ENCODE measurements around the gene LMAN1L. TPM values are rescaled to one million over a fixed set of nuclear protein-coding genes. Genes with fewer than 3 reads are reported as not detected.

Gene LMAN1L
- total RNA-seq, 2 experiments from 2014 or later, result 0.36 to 0.37 TPM

DNA sequence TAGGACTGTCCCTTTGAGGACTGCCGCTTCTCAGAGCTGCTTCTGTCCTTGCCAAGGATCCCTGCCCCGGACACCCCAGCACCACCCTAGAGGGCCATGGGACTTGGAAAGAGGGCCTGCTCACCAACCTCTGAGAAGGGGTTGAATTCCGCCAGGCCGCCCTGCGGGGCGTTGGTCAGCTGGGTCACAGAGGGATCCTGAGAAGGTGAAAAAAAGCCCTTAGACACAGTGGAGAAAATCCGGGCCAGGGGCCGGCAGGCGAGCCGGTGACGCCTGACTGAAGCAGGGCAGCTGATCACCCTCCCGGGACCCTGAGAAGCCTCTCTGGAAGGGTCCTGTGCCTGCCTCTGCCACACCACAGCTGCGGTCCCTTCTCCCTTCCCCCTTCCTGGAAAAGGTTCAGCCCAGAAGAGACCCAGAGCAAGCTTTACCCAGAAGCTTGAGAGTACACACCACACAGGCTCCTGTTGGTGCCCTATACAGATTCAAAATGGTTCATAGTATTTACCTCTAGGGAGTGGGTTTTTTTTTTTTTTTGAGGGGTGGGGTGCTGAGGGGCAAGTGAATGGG lies 41.9 kb downstream of the LMAN1L start:
- Mint-ChIP-seq H3K4me3 (no peak overlapping the region), H3K27ac (no peak overlapping the region), H3K4me1 (peaks cover 30% of the 10 kb centered on the region), H3K27me3 (no peaks in the 10 kb centered on the region), H3K36me3 (peaks cover 22% of the 10 kb centered on the region), H3K9me3 (no peaks in the 10 kb centered on the region)
- POLR2A ChIA-PET, result no interaction called here
- ATAC-seq (ENCODE audit: low read depth) (no peak), DNase-seq (no peak)

DNA sequence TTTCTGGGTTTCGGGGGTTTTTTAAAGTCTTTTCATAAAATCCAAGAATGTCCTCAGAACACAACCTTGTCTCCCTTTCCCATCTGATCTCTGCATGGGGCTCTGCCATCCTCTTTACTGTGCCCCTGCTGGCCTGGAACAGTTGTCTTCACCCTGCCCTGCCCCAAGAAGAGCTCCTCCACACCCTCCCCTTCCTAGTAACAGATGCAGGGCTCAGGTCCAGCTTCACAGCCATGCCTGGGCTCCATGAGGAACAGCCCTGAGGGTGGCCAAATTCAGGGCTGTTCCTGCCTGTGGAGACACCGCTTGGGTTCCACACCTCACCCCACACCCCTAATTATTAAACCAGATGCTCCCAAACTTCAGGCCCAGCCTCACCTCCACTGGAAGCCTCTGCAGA lies 43.2 kb downstream of the LMAN1L start:
- Mint-ChIP-seq H3K27me3 (no peaks in the 10 kb centered on the region), H3K9me3 (no peaks in the 10 kb centered on the region), H3K4me1 (peaks cover 34% of the 10 kb centered on the region), H3K4me3 (no peak overlapping the region), H3K36me3 (peaks cover 17% of the 10 kb centered on the region), H3K27ac (no peak overlapping the region)
- POLR2A ChIA-PET, result interaction anchor here (0.7 to 1.6 kb wide), 2 partner anchors 14 to 93 kb away, joined by 4 to 9 read pairs; no protein-coding TSS in a partner anchor
- ATAC-seq (ENCODE audit: low read depth) (no peak), DNase-seq (no peak)

GRCh38 chr15:74856537-74856936 lies 43.9 kb downstream of the LMAN1L start:
- Mint-ChIP-seq H3K4me1 (peaks cover 34% of the 10 kb centered on the region), H3K4me3 (no peak overlapping the region), H3K27me3 (no peaks in the 10 kb centered on the region), H3K9me3 (no peaks in the 10 kb centered on the region), H3K27ac (no peak overlapping the region), H3K36me3 (peaks cover 13% of the 10 kb centered on the region)
- ATAC-seq (ENCODE audit: low read depth) (no peak), DNase-seq (no peak)
- POLR2A ChIA-PET, result interaction anchor here (0.6 to 1.6 kb wide), 4 partner anchors 14 to 93 kb away, joined by 3 to 9 read pairs (median 4); partner anchors contain the start of gene COX5A

DNA sequence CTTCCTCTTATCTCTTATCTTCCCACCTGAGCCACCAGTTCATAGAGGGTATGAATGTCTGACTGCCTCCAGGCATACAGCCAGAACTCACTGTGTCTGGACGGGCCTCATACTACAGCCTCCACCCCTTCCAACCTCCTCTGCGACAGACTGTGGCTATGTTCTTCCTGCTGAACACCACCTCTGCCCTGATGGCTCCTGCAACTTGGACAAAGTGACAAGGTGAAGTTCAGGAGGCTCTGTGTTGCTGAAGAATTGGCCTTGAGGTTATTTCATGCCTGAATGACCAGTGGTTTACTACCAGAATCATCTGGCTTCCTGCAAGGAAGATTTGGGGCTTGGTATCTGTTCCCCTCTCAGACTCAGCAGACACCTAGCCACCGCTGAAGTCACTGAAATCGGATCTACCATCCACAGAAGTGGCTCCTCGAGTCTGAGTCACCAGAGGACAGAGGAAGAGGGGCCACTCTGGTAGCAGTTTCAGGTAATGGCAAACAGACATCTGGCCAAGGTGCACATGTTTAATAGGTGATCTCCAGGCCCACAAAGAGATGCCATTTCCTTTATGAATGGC lies 44.5 kb downstream of the LMAN1L start:
- H3K9me3 Mint-ChIP-seq, result no peaks in the 10 kb centered on the region
- H3K36me3 Mint-ChIP-seq, result peaks cover 10% of the 10 kb centered on the region
- peak overlapping the region; percentile 79 for H3K27ac Mint-ChIP-seq
- H3K4me3 Mint-ChIP-seq, result peak overlapping the region; percentile 27
- H3K4me1 Mint-ChIP-seq, result peaks cover 34% of the 10 kb centered on the region
- POLR2A ChIA-PET, result interaction anchor here (0.6 to 2.9 kb wide), 5 partner anchors 10 to 81 kb away, joined by 3 to 15 read pairs (median 7); partner anchors contain the start of gene COX5A
- no peaks in the 10 kb centered on the region for H3K27me3 Mint-ChIP-seq
- ATAC-seq (ENCODE audit: low read depth) (peak; percentile 43), DNase-seq (no peak)

DNA sequence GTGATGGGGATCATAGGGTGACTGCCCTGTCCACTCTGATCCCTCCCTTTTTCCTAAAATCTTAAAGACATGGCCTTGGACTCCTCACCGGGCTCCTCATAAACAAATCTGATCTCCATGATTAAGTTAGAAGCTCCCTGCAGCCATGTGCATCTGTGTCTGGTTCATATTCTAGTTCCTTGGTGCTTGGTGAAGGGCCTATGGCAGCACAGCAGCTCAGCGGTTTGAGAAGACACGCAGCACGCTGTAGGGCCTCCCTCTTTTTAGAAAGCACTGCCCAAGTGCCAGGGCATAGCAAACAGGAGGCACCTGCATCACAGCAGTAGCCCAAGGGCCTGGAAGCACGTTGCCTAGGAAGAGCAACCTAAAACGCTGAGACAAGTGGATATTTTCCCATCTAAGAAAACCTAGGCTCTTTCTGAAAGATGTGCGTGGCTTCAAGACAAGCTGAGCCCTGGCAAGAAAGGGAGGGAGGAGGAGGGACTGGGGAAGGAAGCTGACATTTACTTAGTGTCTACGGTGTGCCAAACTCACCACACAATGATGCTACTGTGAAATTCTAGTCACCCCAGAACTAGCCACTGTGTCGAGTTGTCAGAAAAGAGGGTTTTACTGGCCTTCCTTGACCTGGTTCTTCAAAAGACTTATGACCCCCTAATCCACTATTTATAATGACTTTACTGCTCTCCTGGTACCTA lies 45.2 kb downstream of the LMAN1L start:
- peak overlapping the region; percentile 41 for H3K4me3 Mint-ChIP-seq
- POLR2A ChIA-PET, result interaction anchor here (0.5 to 2.9 kb wide), 8 partner anchors 10 to 458 kb away, joined by 3 to 15 read pairs (median 4); partner anchors contain the start of genes COX5A and FAM219B
- no peaks in the 10 kb centered on the region for H3K27me3 Mint-ChIP-seq
- H3K4me1 Mint-ChIP-seq, result peaks cover 34% of the 10 kb centered on the region
- H3K36me3 Mint-ChIP-seq, result peaks cover 9% of the 10 kb centered on the region
- no peaks in the 10 kb centered on the region for H3K9me3 Mint-ChIP-seq
- peak overlapping the region; percentile 79 for H3K27ac Mint-ChIP-seq
- DNase-seq (no peak), ATAC-seq (ENCODE audit: low read depth) (peak; percentile 82)

DNA sequence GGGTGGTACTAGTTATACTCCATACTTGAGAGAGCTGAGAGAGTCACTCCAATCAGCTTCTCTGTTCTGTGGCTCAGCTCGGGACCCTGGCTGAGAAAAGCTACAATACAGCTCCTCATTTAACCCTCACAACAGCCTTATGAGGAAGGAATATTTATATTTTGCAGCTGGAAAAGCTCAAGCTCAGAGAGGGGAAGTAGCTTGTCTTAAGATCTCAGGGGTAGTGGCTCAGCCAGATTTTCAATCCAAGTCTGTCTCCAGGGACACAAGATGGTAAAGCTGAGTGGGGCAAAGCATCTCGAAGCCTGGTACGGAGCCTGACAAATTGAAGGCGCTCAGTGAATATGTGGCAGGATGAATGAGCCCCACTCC lies 45.7 kb downstream of the LMAN1L start:
- Mint-ChIP-seq H3K4me1 (peaks cover 34% of the 10 kb centered on the region), H3K36me3 (peaks cover 7% of the 10 kb centered on the region), H3K9me3 (no peaks in the 10 kb centered on the region), H3K27me3 (no peaks in the 10 kb centered on the region), H3K27ac (peak overlapping the region; percentile 79), H3K4me3 (peak overlapping the region; percentile 30)
- ATAC-seq (ENCODE audit: low read depth), result no peak
- POLR2A ChIA-PET, result interaction anchor here (0.5 to 2.9 kb wide), 7 partner anchors 9 to 458 kb away, joined by 3 to 15 read pairs (median 4); partner anchors contain the start of gene FAM219B
- DNase-seq, result no peak

DNA sequence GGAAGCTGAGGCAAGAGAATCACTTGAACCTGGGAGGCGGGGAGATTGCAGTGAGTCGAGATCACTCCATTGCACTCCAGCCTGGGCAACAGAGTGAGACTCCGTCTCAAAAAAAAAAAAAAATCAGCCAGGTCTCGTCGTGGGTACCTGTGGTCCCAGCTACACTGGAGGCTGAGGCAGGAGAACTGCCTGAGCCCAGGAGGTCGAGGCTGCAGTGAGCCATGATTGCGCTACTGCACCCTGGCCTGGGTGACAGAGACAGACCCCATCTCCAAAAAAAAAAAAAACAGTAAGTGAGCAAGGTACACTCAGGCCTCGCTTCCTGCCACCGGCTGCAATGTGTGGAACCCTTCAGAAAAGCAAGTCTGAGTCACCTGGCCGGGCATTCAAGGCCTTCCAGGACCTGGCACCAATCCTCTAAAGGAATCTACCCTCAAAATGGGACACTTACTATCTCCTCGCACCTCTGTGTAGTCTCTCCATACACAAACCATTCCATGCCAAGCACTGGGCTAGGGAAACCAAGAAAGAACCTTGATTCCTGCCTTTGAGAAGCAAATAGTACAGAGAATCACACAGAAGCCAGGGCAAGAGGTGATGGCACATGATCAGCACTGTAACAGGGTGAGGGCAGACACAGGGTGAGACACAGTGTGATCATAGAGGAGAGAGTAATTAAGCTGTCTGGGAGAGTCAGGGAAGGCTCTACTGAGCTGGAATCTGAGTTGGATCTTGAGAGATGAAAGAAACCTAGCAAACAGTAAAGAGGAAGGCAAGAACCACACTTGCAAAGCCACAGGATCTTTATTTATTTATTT lies 50.8 kb downstream of the LMAN1L start:
- Mint-ChIP-seq H3K36me3 (peaks cover 34% of the 10 kb centered on the region), H3K9me3 (no peaks in the 10 kb centered on the region), H3K4me1 (peaks cover 50% of the 10 kb centered on the region), H3K27me3 (no peaks in the 10 kb centered on the region), H3K27ac (peak overlapping the region; percentile 80), H3K4me3 (peak overlapping the region; percentile 45)
- POLR2A ChIA-PET, result interaction anchor here (1.6 kb wide), 1 partner anchor 43 kb away, joined by 5 read pairs; the partner anchor contains the start of gene FAM219B
- DNase-seq (no peak), ATAC-seq (ENCODE audit: low read depth) (peak; percentile 72)

DNA sequence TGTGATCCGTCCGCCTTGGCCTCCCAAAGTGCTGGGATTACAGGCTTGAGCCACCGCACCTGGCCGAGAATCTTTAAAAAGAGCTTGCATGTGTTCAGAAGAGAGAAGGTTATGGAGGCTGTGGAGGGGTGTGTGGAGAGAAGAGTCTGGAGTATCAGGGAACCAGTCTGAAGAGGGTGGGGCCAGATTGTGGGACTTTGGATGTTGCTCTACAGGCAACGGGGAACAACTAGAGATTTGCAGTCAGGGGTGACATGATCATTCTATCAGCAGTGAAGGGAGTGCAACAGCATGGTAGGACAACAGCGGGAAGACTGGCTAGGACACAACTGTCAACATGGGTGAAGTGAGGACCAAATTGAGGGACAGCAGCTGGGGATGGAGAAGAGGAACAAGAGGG lies 51.7 kb downstream of the LMAN1L start:
- H3K36me3 Mint-ChIP-seq, result peaks cover 35% of the 10 kb centered on the region
- ATAC-seq (ENCODE audit: low read depth) (no peak), DNase-seq (no peak)
- peaks cover 49% of the 10 kb centered on the region for H3K4me1 Mint-ChIP-seq
- no peak overlapping the region for H3K4me3 Mint-ChIP-seq
- no peaks in the 10 kb centered on the region for H3K9me3 Mint-ChIP-seq
- peak overlapping the region; percentile 75 for H3K27ac Mint-ChIP-seq
- H3K27me3 Mint-ChIP-seq, result no peaks in the 10 kb centered on the region
- POLR2A ChIA-PET, result interaction anchor here (1.6 kb wide), 1 partner anchor 42 kb away, joined by 5 read pairs; the partner anchor contains the start of gene FAM219B

DNA sequence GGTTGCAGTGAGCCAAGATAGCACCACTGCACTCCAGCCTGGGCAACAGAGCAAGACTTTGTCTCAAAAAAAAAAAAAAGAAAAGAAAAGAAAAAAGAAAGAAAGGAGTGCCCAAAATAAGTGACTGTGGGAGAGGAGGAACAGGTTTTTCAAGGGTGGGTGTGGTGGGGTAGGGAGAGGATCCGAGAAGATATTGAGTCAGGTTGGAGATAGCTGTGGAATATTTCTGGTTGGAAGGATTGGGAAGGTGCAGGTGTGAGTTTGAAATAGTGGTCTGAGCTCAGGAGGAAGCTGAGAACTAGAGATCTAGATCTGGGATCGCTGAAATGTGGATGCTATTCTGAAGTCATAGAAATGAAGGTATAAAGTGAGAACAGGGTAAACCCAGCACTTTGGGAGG lies 52.7 kb downstream of the LMAN1L start:
- Mint-ChIP-seq H3K4me3 (no peak overlapping the region), H3K27me3 (no peaks in the 10 kb centered on the region), H3K27ac (peak overlapping the region; percentile 65), H3K36me3 (peaks cover 42% of the 10 kb centered on the region), H3K9me3 (no peaks in the 10 kb centered on the region), H3K4me1 (peaks cover 54% of the 10 kb centered on the region)
- no peak for DNase-seq
- ATAC-seq (ENCODE audit: low read depth), result no peak
- POLR2A ChIA-PET, result interaction anchor here (0.6 to 1.6 kb wide), 3 partner anchors 41 to 243 kb away, joined by 3 to 5 read pairs (median 5); partner anchors contain the start of gene FAM219B

DNA sequence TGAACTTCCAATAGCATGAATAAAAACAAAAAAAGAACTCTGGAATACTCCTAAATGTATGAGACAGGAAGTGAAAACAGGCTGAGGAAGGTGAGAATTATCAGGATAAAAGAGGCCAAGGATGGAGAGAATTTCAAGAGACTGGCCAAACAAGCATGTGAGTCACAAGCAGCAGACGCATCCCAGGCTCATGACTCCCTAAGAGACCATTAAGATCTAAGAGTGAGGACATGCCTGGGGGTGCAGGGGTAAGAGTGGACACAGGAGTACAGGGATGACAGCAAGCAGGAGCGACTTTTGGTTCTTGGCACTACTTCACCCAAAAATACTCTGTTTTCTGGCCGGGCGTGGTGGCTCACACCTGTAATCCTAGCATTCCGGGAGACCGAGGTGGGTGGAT lies 53.5 kb downstream of the LMAN1L start:
- Mint-ChIP-seq H3K27me3 (no peaks in the 10 kb centered on the region), H3K9me3 (no peaks in the 10 kb centered on the region), H3K4me3 (no peak overlapping the region), H3K36me3 (peaks cover 45% of the 10 kb centered on the region), H3K27ac (peak overlapping the region; percentile 11), H3K4me1 (peaks cover 62% of the 10 kb centered on the region)
- DNase-seq (no peak), ATAC-seq (ENCODE audit: low read depth) (no peak)
- POLR2A ChIA-PET, result interaction anchor here (2.9 kb wide), 1 partner anchor 8 kb away, joined by 15 read pairs; no protein-coding TSS in a partner anchor

DNA sequence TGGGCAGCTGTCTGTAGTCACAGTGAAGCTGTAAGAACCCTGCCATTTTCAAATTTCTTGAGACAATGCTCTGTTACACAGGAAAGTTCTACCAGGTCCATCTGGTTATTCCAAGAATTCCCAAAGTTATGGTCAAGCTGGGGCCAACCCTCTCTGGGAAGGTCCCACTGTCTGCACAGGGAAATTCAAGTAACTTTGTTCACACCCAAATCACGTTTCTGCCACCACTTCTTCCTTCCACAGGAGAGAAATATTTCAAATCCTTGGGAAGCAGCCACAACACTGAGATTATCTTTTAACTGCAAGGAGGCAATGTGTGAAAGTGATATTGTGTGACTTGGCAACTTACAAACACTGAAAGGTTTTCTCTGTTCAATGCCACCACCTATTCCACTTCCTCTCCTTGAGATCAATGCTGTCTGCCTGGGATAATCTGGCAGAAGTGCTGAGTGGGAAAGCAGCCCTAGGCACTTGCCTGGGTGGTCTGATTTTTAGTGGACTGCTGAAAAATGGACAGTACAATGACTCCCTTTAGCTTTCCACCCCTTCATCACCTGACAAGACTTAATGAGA lies 54.9 kb downstream of the LMAN1L start:
- H3K4me3 Mint-ChIP-seq, result peak overlapping the region; percentile 52
- POLR2A ChIA-PET, result interaction anchor here (0.8 to 2.9 kb wide), 2 partner anchors 10 to 22 kb away, joined by 3 to 15 read pairs; no protein-coding TSS in a partner anchor
- H3K36me3 Mint-ChIP-seq, result peaks cover 47% of the 10 kb centered on the region
- H3K9me3 Mint-ChIP-seq, result no peaks in the 10 kb centered on the region
- ATAC-seq (ENCODE audit: low read depth), result no peak
- H3K4me1 Mint-ChIP-seq, result peaks cover 66% of the 10 kb centered on the region
- DNase-seq, result no peak
- H3K27me3 Mint-ChIP-seq, result no peaks in the 10 kb centered on the region
- peak overlapping the region; percentile 58 for H3K27ac Mint-ChIP-seq

- POLR2A ChIA-PET, result interaction anchor here (0.8 to 2.9 kb wide), 2 partner anchors 10 to 23 kb away, joined by 3 to 15 read pairs; no protein-coding TSS in a partner anchor
- peaks cover 48% of the 10 kb centered on the region for H3K36me3 Mint-ChIP-seq
- H3K4me3 Mint-ChIP-seq, result peak overlapping the region; percentile 52
- DNase-seq (no peak), ATAC-seq (ENCODE audit: low read depth) (no peak)
- peaks cover 69% of the 10 kb centered on the region for H3K4me1 Mint-ChIP-seq
- no peaks in the 10 kb centered on the region for H3K9me3 Mint-ChIP-seq
- H3K27ac Mint-ChIP-seq, result peak overlapping the region; percentile 58
- no peaks in the 10 kb centered on the region for H3K27me3 Mint-ChIP-seq
Measured at GRCh38 chr15:74868059-74868458, 55.4 kb downstream of the LMAN1L start.
